Endothelial cell (in vitro differentiated cells): Measurements from ENCODE around the gene PTDSS2. TPM values are rescaled to one million over a fixed set of nuclear protein-coding genes. Genes with fewer than 3 reads are reported as not detected.

Experiments used
- DNase-seq: peaks from one replicate; pipeline ENCODE4 v3.0.0; 2021; ENCODE audit warnings: low spot score
- H3K27ac Mint-ChIP-seq: one replicate; pipeline ENCODE4 v1.8.0; 2021; ENCODE audit warnings: mixed read lengths, inconsistent platforms; ENCODE audit not compliant: unreplicated experiment
- H3K27me3 Mint-ChIP-seq: one replicate; pipeline ENCODE4 v1.8.0; 2021; ENCODE audit warnings: mild to moderate bottlenecking, moderate library complexity, mixed read lengths, inconsistent platforms; ENCODE audit not compliant: unreplicated experiment
- H3K36me3 Mint-ChIP-seq: one replicate; pipeline ENCODE4 v1.8.0; 2021; ENCODE audit warnings: mild to moderate bottlenecking, low read depth, mixed read lengths, inconsistent platforms; ENCODE audit not compliant: unreplicated experiment
- H3K4me1 Mint-ChIP-seq: one replicate; pipeline ENCODE4 v1.8.0; 2021; ENCODE audit warnings: mild to moderate bottlenecking, mixed read lengths, inconsistent platforms; ENCODE audit not compliant: unreplicated experiment
- H3K4me3 Mint-ChIP-seq: one replicate; pipeline ENCODE4 v1.8.0; 2021; ENCODE audit warnings: mild to moderate bottlenecking, mixed read lengths, inconsistent platforms; ENCODE audit not compliant: unreplicated experiment
- H3K9me3 Mint-ChIP-seq: one replicate; pipeline ENCODE4 v1.8.0; 2021; ENCODE audit warnings: mixed read lengths, inconsistent platforms; ENCODE audit not compliant: unreplicated experiment
- CTCF ChIP-seq: fragments of 200-600 bp; sonication (generic); IDR thresholded peaks from one replicate; pipeline ENCODE4 v1.5.0; 2021; ENCODE audit warnings: antibody characterized with exemption; ENCODE audit not compliant: unreplicated experiment
- total RNA-seq: library from RNA; stranded (reverse); fragmentation: NEBNext Ultra II Directional; extraction: Animal tissue kit (Norgen Biotek cat#: 25700); gene quantifications from one replicate; pipeline ENCODE4 v1.2.1, GENCODE V29; 2021; ENCODE audit not compliant: unreplicated experiment

The PTDSS2 gene
- total RNA-seq, 1 donor from 2014 or later: 46.4 TPM

- Mint-ChIP-seq H3K36me3 (peaks cover 15% of the 10 kb centered on the region), H3K9me3 (no peaks in the 10 kb centered on the region), H3K27ac (no peak overlapping the region), H3K4me3 (no peak overlapping the region), H3K4me1 (no peaks in the 10 kb centered on the region), H3K27me3 (peaks cover 10% of the 10 kb centered on the region)
- no peak for TF ChIP-seq CTCF
- DNase-seq: no peak
Observed at GRCh38 chr11:490930-491260, 40.8 kb downstream of the PTDSS2 start.

- H3K36me3 Mint-ChIP-seq: peaks cover 17% of the 10 kb centered on the region
Observed at GRCh38 chr11:491358-491757, 41.3 kb downstream of the PTDSS2 start.

GRCh38 chr11:492427-493226, 42.5 kb downstream of the PTDSS2 start:
- no peak overlapping the region for H3K27ac Mint-ChIP-seq
- TF ChIP-seq CTCF: no peak
- peaks cover 9% of the 10 kb centered on the region for H3K27me3 Mint-ChIP-seq
- H3K4me3 Mint-ChIP-seq: no peak overlapping the region
- no peak for DNase-seq
- H3K36me3 Mint-ChIP-seq: peaks cover 29% of the 10 kb centered on the region
- H3K4me1 Mint-ChIP-seq: no peaks in the 10 kb centered on the region
- no peaks in the 10 kb centered on the region for H3K9me3 Mint-ChIP-seq

More at GRCh38 chr11:491358-491757, 41.3 kb downstream of the PTDSS2 start:
- H3K4me1 Mint-ChIP-seq: no peaks in the 10 kb centered on the region
- no peak for DNase-seq
- H3K9me3 Mint-ChIP-seq: no peaks in the 10 kb centered on the region
- no peak overlapping the region for H3K4me3 Mint-ChIP-seq
- H3K27ac Mint-ChIP-seq: no peak overlapping the region
- TF ChIP-seq CTCF: no peak
- peaks cover 10% of the 10 kb centered on the region for H3K27me3 Mint-ChIP-seq

- no peak for DNase-seq
- Mint-ChIP-seq H3K4me3 (peak overlapping the region; percentile 51), H3K4me1 (no peaks in the 10 kb centered on the region), H3K27ac (no peak overlapping the region), H3K27me3 (peaks cover 7% of the 10 kb centered on the region), H3K9me3 (no peaks in the 10 kb centered on the region), H3K36me3 (peaks cover 32% of the 10 kb centered on the region)
- no peak for TF ChIP-seq CTCF
Observed at GRCh38 chr11:494761-495536, 44.9 kb downstream of the PTDSS2 start.

- Mint-ChIP-seq H3K4me1 (no peaks in the 10 kb centered on the region), H3K27ac (no peak overlapping the region), H3K27me3 (peaks cover 8% of the 10 kb centered on the region), H3K36me3 (peaks cover 32% of the 10 kb centered on the region), H3K4me3 (peak overlapping the region; percentile 51), H3K9me3 (no peaks in the 10 kb centered on the region)
- TF ChIP-seq CTCF: no peak
- no peak for DNase-seq
Observed at GRCh38 chr11:495537-495931, 45.5 kb downstream of the PTDSS2 start.
